HCT116 (cell line): Measurements from ENCODE around the gene SVIL. TPM values are rescaled to one million over a fixed set of nuclear protein-coding genes. Genes with fewer than 3 reads are reported as not detected.

Experiments used
- ATAC-seq: fragments of 200-7000 bp; cut with Tn5 transposase; 2 replicates; pipeline ENCODE4 v1.9.1; 2020; ENCODE audit warnings: mild to moderate bottlenecking, moderate library complexity
- BruUV-seq: library from RNA; stranded (reverse); fragments of 400-500 nt; replicated peaks from 2 replicates; lab custom pipeline; 2021; lab: Mats Ljungman, UMichigan
- CTCF ChIA-PET: fragments of 300-600 bp; sonication (Branson Sonifier 250); formaldehyde crosslinking; loops from one replicate; lab custom pipeline; 2021; ENCODE audit warnings: antibody characterized with exemption; lab: Charles Lee
- POLR2A ChIA-PET: fragments of 300-600, 350-600 bp; sonication (Branson Sonifier 250); formaldehyde crosslinking; loops from one replicate; lab custom pipeline; 2021; ENCODE audit warnings: antibody characterized with exemption; lab: Charles Lee
- RAD21 ChIA-PET, 2 experiments: fragments of 300-600 bp; sonication (Branson Sonifier 250); formaldehyde crosslinking; loops; one replicate each; lab custom pipeline; 2023; ENCODE audit warnings: low total read pairs in 2 of 2; ENCODE audit not compliant: uncharacterized antibody in 2 of 2, unreplicated experiment in 2 of 2, low non-redundant PET in 1 of 2; lab: Charles Lee
- DNase-seq: peaks from one replicate; pipeline ENCODE4 v3.0.0-alpha.2; 2010; ENCODE audit warnings: low read depth, low spot score
- H2AFZ ChIP-seq: fragments of 200-600 bp; shearing (Covaris generic), sonication (generic); 2 replicates; pipeline ENCODE4 v1.6.1; 2017; ENCODE audit warnings: low read depth, mixed run types, mixed read lengths, antibody characterized with exemption, low read length; ENCODE audit not compliant: poor library complexity, severe bottlenecking
- H3K27ac ChIP-seq: 2 replicates; pipeline ENCODE4 v1.5.1; 2012; ENCODE audit warnings: low read depth, low read length
- H3K27me3 ChIP-seq: fragments of 200-600 bp; sonication (generic); 2 replicates; pipeline ENCODE4 v1.6.1; 2016; ENCODE audit warnings: mixed run types, low read length, mixed read lengths; ENCODE audit not compliant: insufficient read depth
- H3K36me3 ChIP-seq, 2 experiments: fragments of 200-500 bp in 1 of 2; fragments of 200-600 bp in 1 of 2; sonication (Bioruptor generic) in 1 of 2; sonication (generic) in 1 of 2; 2 replicates each; pipeline versions ENCODE4 v1.5.1 to v1.6.1; 2014 to 2016; ENCODE audit warnings: low read length in 2 of 2, inconsistent platforms in 1 of 2, mixed read lengths in 1 of 2, mixed run types in 1 of 2; ENCODE audit not compliant: insufficient read depth in 2 of 2, control insufficient read depth in 1 of 2
- H3K4me1 ChIP-seq, 2 experiments: fragments of 200-600 bp in 1 of 2; sonication (generic) in 1 of 2; 2 replicates each; pipeline versions ENCODE4 v1.5.1 to v1.6.1; 2012 to 2017; ENCODE audit warnings: low read length in 2 of 2, inconsistent platforms in 1 of 2, mild to moderate bottlenecking in 1 of 2, mixed read lengths in 1 of 2, mixed run types in 1 of 2, moderate library complexity in 1 of 2; ENCODE audit not compliant: insufficient read depth in 2 of 2, control insufficient read depth in 1 of 2
- H3K4me2 ChIP-seq: fragments of 200-600 bp; sonication (generic); 2 replicates; pipeline ENCODE4 v1.6.1; 2017; ENCODE audit warnings: mixed run types, low read length, mixed read lengths
- H3K4me3 ChIP-seq, 2 experiments: fragments of 200-600 bp in 1 of 2; sonication (generic) in 1 of 2; replicated peaks in 1 of 2; 2 replicates each; pipeline ENCODE4 v1.5.1; 2011 to 2016; ENCODE audit warnings: low read length in 2 of 2, control low read depth in 1 of 2, low read depth in 1 of 2, mild to moderate bottlenecking in 1 of 2, mixed read lengths in 1 of 2, mixed run types in 1 of 2
- H3K79me2 ChIP-seq: fragments of 200-600 bp; sonication (generic); 2 replicates; pipeline ENCODE4 v1.6.1; 2017; ENCODE audit warnings: mild to moderate bottlenecking, mixed run types, low read length, moderate library complexity, mixed read lengths; ENCODE audit not compliant: insufficient read depth
- H3K9ac ChIP-seq: fragments of 200-600 bp; sonication (generic); 2 replicates; pipeline ENCODE4 v1.6.1; 2016; ENCODE audit warnings: low read length, mixed read lengths
- H3K9me2 ChIP-seq: fragments of 200-600 bp; sonication (generic), shearing (Covaris generic); 2 replicates; pipeline ENCODE4 v1.6.1; 2017; ENCODE audit warnings: mixed run types, mild to moderate bottlenecking, moderate library complexity; ENCODE audit not compliant: insufficient read depth
- H3K9me3 ChIP-seq, 2 experiments: fragments of 200-500 bp in 1 of 2; fragments of 200-600 bp in 1 of 2; sonication (Bioruptor generic) in 1 of 2; sonication (generic) in 1 of 2; 2 replicates each; pipeline ENCODE4 v1.6.1; 2014 to 2017; ENCODE audit warnings: low read length in 2 of 2, mixed read lengths in 2 of 2, inconsistent platforms in 1 of 2, low read depth in 1 of 2, mild to moderate bottlenecking in 1 of 2, mixed run types in 1 of 2, moderate library complexity in 1 of 2; ENCODE audit not compliant: control insufficient read depth in 1 of 2, insufficient read depth in 1 of 2
- H4K20me1 ChIP-seq: fragments of 200-600 bp; sonication (generic), shearing (Covaris generic); 2 replicates; pipeline ENCODE4 v1.6.1; 2017; ENCODE audit warnings: mixed run types, mild to moderate bottlenecking, moderate library complexity; ENCODE audit not compliant: insufficient read depth
- CBX3 ChIP-seq: IDR thresholded peaks from 2 replicates; pipeline ENCODE4 v1.6.1; 2012; ENCODE audit warnings: low read depth
- ELF1 ChIP-seq: IDR thresholded peaks from 2 replicates; pipeline ENCODE4 v1.6.1; 2012; ENCODE audit warnings: low read depth, borderline replicate concordance
- EZH2 ChIP-seq: fragments of 200-600 bp; sonication (generic); IDR thresholded peaks from 2 replicates; pipeline ENCODE4 v1.6.1; 2017; ENCODE audit warnings: antibody characterized with exemption, mixed run types
- EZH2phosphoT487 ChIP-seq: fragments of 200-600 bp; IDR thresholded peaks from 2 replicates; pipeline ENCODE4 v1.6.1; 2018; ENCODE audit warnings: antibody characterized with exemption, borderline replicate concordance
- FOSL1 ChIP-seq: IDR thresholded peaks from 2 replicates; pipeline ENCODE4 v1.6.1; 2012; ENCODE audit warnings: low read depth
- JUND ChIP-seq: IDR thresholded peaks from 2 replicates; pipeline ENCODE4 v1.6.1; 2012
- MAX ChIP-seq: IDR thresholded peaks from 2 replicates; pipeline ENCODE4 v1.6.1; 2012
- RAD21 ChIP-seq: IDR thresholded peaks from 2 replicates; pipeline ENCODE4 v1.6.1; 2012; ENCODE audit warnings: low read depth, mild to moderate bottlenecking
- SP1 ChIP-seq: IDR thresholded peaks from 2 replicates; pipeline ENCODE4 v1.6.1; 2012; ENCODE audit warnings: low read depth
- TCF7L2 ChIP-seq: IDR thresholded peaks from 2 replicates; pipeline ENCODE4 v1.7.0; 2011; ENCODE audit warnings: borderline replicate concordance, inconsistent platforms; ENCODE audit not compliant: insufficient read depth, insufficient read length; ENCODE audit errors: extremely low read depth
- YY1 ChIP-seq: IDR thresholded peaks from 2 replicates; pipeline ENCODE4 v1.6.1; 2011; ENCODE audit warnings: low read length, low read depth, moderate library complexity, mild to moderate bottlenecking; ENCODE audit not compliant: insufficient replicate concordance; ENCODE audit errors: extremely low read depth
- ZFX ChIP-seq: fragments of 450-650 bp; IDR thresholded peaks from 2 replicates; pipeline ENCODE4 v1.6.1; 2017
- intact Hi-C: fragments of 100-400 bp; cut with micrococcal nuclease; formaldehyde crosslinking; loops from 2 replicates; pipeline ENCODE4 v1.10.0; 2022
- total RNA-seq: library from RNA; stranded (reverse); gene quantifications from one replicate; pipeline ENCODE4 v1.2.1, GENCODE V29; 2021; ENCODE audit not compliant: unreplicated experiment
- TF ChIP-seq, protein P1 (sequence below): IDR thresholded peaks from 2 replicates; pipeline ENCODE4 v1.6.1; 2012; ENCODE audit warnings: low read depth
- TF ChIP-seq, protein P2 (sequence below): IDR thresholded peaks from 2 replicates; pipeline ENCODE4 v1.6.1; 2012

Gene SVIL
- total RNA-seq, 1 experiment from 2014 or later = 27.0 TPM

- ChIA-PET RAD21 (no interaction called here), POLR2A (no interaction called here), CTCF (no interaction called here)
- Histone ChIP-seq H4K20me1 (no peaks in the 10 kb centered on the region), H2AFZ (no peak overlapping the region), H3K9me3 (no peaks in the 10 kb centered on the region), H3K36me3 (0 out of 4 replicates have a peak, but pooled peaks cover 0 to 4% of the 10 kb centered on the region in 2 experiments), H3K4me1 (peaks cover 48% of the 10 kb centered on the region in 2 experiments), H3K9me2 (no peaks in the 10 kb centered on the region), H3K4me3 (no peak overlapping the region), H3K27me3 (no peaks in the 10 kb centered on the region), H3K9ac (no peak overlapping the region), H3K4me2 (peak overlapping the region; percentile 41), H3K79me2 (peaks cover 3% of the 10 kb centered on the region; the same call in 1 of the 2 replicates), H3K27ac (no peak overlapping the region)
- intact Hi-C loops = no loop called here
- no peak for TF ChIP-seq EZH2phosphoT487
- no TSS peak for BruUV-seq
- DNase-seq (no peak), ATAC-seq (peak; percentile 57)
Observed at GRCh38 chr10:29648983-29649268, 14.2 kb upstream of the SVIL start.

- Histone ChIP-seq H3K27ac (no peak overlapping the region), H3K4me3 (no peak overlapping the region), H3K27me3 (no peaks in the 10 kb centered on the region), H3K79me2 (peaks cover 6% of the 10 kb centered on the region; the same call in 1 of the 2 replicates), H2AFZ (no peak overlapping the region), H3K9me3 (no peaks in the 10 kb centered on the region), H3K4me1 (peaks cover 48% of the 10 kb centered on the region in 2 experiments), H3K4me2 (peak overlapping the region; percentile 41), H3K9me2 (no peaks in the 10 kb centered on the region), H3K9ac (no peak overlapping the region), H4K20me1 (no peaks in the 10 kb centered on the region), H3K36me3 (0 out of 4 replicates have a peak, but pooled peaks cover 0 to 4% of the 10 kb centered on the region in 2 experiments)
- DNase-seq (no peak), ATAC-seq (peak; percentile 38)
- intact Hi-C loops = no loop called here
- RAD21 ChIA-PET = no interaction called here
- BruUV-seq = no TSS peak
- POLR2A ChIA-PET = no interaction called here
- CTCF ChIA-PET = no interaction called here
- TF ChIP-seq YY1 (no peak), EZH2 (no peak), JUND (no peak), ELF1 (no peak), SP1 (no peak), CBX3 (no peak), MAX (no peak), TCF7L2 (no peak), ZFX (no peak), RAD21 (no peak), FOSL1 (no peak)
- TF ChIP-seq, protein P1, sequence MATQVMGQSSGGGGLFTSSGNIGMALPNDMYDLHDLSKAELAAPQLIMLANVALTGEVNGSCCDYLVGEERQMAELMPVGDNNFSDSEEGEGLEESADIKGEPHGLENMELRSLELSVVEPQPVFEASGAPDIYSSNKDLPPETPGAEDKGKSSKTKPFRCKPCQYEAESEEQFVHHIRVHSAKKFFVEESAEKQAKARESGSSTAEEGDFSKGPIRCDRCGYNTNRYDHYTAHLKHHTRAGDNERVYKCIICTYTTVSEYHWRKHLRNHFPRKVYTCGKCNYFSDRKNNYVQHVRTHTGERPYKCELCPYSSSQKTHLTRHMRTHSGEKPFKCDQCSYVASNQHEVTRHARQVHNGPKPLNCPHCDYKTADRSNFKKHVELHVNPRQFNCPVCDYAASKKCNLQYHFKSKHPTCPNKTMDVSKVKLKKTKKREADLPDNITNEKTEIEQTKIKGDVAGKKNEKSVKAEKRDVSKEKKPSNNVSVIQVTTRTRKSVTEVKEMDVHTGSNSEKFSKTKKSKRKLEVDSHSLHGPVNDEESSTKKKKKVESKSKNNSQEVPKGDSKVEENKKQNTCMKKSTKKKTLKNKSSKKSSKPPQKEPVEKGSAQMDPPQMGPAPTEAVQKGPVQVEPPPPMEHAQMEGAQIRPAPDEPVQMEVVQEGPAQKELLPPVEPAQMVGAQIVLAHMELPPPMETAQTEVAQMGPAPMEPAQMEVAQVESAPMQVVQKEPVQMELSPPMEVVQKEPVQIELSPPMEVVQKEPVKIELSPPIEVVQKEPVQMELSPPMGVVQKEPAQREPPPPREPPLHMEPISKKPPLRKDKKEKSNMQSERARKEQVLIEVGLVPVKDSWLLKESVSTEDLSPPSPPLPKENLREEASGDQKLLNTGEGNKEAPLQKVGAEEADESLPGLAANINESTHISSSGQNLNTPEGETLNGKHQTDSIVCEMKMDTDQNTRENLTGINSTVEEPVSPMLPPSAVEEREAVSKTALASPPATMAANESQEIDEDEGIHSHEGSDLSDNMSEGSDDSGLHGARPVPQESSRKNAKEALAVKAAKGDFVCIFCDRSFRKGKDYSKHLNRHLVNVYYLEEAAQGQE = no peak
- TF ChIP-seq, protein P2, sequence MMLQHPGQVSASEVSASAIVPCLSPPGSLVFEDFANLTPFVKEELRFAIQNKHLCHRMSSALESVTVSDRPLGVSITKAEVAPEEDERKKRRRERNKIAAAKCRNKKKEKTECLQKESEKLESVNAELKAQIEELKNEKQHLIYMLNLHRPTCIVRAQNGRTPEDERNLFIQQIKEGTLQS = no peak
Observed at GRCh38 chr10:29648114-29648982, 13.6 kb upstream of the SVIL start.
